MV-4-11 (cell line): Measurements from ENCODE around the gene YIF1B.

Experiments used
- DNase-seq: peaks from one replicate; lab custom pipeline; 2025; lab: John Stamatoyannopoulos, UW

Gene YIF1B

DNA sequence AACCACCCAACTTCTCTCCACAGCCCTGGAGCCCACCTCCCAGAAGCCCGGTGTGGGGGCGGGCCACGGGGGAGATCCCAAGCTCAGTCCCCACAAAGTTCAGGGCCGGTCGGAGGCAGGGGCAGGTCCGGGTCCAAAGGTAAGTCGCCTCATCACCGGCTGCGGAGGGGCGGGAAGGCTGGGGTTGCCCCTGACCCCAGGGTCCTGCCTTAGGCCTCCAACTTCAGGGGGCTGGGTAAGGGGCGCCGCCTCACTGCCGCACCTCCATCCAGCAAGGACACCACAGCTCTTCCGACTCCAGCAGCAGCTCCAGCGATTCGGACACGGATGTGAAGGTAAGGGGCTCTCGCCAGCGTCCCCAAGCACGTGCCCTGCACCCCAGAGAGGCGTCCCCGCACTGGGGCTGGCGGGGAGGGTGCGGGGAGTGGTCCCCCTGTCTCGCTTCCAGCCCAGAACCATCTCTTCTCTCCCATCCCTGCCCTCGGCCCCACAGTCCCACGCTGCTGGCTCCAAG, 11.3 kb downstream of the YIF1B start:
- DNase-seq = no peak

DNA sequence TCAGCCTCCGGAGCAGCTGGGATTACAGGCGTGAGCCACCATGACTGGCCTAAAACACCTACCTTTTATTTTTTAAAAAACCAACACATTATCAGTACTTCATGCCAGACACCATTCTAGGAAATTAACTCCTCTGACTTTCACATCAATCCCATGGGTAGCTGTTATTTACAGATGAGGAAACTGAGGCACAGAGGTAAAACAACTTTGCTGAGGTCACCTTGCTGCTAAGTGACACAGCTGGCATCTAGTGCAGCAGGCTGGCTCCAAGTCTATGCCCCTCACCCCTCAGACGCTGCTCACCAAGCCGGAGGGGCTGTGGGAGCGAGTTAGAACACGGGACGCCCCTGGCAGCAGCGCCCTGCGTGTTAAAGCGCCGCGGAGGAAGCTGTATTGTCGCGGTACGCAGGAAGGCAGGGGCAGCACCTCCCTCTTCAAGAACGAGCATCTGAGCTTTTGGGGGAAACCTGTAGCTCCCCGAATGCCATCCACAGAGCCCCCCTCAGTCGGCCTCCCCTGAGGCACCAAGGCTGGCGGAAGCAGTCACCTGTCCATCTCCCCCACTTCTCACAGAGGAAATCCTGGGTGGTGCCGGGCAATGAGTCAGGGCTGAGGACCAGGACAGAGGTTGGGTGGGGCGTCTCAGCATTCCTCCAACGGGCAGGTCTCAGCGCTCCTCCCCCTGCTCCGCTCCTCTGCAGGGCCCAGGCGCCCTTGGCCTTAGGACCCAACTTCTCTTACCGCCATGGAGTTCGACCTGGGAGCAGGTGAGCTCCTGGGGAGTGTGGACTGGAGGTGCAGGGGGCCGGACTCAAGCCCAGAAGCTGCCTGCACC, 12.0 kb downstream of the YIF1B start, which contains the start of gene C19orf33:
Gene C19orf33 (plus strand): TSS at position 735 of the 835 bp plus-strand sequence. CDS start 11 bp downstream, at position 746.
- no peak for DNase-seq

GRCh38 chr19:38298821-38299680, 16.7 kb downstream of the YIF1B start:
- no peak for DNase-seq

GRCh38 chr19:38294090-38294489, 21.7 kb downstream of the YIF1B start:
- DNase-seq = no peak

- no peak for DNase-seq
Observed at GRCh38 chr19:38293281-38293680, 22.5 kb downstream of the YIF1B start.

GRCh38 chr19:38291855-38292254, 23.9 kb downstream of the YIF1B start:
- no peak for DNase-seq

GRCh38 chr19:38290631-38291147, 25.1 kb downstream of the YIF1B start:
- peak; percentile 91 for DNase-seq

GRCh38 chr19:38289955-38290354, 25.8 kb downstream of the YIF1B start:
- no peak for DNase-seq

- no peak for DNase-seq
Observed at GRCh38 chr19:38288123-38288855, 27.5 kb downstream of the YIF1B start.

GRCh38 chr19:38287604-38288003, 28.1 kb downstream of the YIF1B start:
- DNase-seq = peak; percentile 99

DNA sequence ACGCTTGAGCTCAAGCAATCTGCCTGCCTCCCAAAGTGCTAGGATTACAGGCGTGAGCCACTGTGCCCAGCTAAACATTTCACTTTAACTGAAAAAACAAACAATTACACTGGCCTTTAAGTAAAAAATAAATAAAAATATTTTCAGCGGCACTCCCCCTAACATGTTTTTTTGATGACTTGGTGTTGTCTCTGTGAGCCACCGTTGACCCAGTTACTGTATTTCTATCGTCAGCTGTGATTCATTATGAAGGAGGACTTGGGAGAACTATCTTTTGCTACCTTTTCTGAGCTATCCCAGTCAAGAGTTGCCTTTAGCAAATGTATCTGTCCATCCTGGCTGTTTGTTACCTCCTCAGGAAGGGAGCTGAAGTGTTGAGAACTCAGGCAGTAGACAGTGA, 30.2 kb downstream of the YIF1B start:
- no peak for DNase-seq

- peak; percentile 89 for DNase-seq
Observed at GRCh38 chr19:38284422-38284821, 31.3 kb downstream of the YIF1B start.

DNA sequence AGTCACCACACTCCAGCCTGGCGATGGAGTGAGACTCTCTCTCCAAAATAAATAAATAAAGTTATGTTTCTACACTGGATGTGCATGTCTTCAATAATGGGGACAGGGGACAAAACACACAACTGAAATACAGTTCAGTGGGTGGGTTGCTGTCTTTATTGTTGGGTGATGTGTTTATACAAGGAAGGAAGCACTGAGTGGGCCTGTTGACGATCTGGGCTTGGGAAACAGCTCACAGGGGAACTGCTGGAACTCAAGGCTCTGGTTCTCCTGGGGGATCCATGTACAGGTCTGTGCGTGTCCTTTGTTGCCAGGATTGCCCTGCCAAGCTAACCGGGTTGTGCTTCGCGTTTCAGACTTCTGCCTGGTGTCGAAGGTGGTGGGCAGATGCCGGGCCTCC, 32.5 kb downstream of the YIF1B start:
- DNase-seq = no peak

DNA sequence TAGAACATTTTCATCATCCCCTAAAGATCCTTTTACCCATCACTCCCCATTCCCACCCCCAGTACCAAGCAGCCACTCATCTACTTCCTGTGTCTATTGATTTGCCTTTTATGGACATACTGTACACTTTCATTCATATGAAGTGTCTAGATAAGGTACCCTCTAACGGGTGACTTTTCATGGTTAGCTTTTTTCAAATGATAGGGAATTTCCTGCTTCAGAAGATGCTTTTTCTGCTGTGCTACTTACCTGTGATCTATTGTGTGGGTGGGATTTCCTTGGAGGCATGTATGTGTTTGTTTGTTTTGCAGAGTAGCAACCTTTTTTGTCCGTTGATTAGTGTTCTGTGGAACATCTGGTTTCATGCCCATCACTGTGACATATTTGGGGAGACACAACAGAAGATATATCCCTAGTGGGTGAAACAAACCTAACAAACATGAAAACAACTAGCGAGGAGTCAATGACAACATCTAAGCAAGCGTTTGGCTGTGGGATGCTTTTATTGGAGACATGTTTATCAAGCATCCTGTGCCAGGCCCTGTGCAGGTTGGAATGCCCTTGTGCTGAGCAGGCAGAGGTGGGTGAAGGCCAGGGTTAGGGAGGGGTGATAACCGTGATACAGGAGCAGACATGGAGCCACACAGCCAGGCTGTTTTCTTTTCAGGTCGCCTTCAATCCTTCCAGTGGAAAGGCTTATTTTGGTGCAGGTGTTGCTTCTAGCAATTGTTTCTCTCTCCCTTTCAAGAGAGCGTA, 33.8 kb downstream of the YIF1B start:
- no peak for DNase-seq

GRCh38 chr19:38280030-38280921, 35.5 kb downstream of the YIF1B start:
- DNase-seq = no peak

- DNase-seq = no peak
Observed at GRCh38 chr19:38278751-38279150, 37.0 kb downstream of the YIF1B start.

DNA sequence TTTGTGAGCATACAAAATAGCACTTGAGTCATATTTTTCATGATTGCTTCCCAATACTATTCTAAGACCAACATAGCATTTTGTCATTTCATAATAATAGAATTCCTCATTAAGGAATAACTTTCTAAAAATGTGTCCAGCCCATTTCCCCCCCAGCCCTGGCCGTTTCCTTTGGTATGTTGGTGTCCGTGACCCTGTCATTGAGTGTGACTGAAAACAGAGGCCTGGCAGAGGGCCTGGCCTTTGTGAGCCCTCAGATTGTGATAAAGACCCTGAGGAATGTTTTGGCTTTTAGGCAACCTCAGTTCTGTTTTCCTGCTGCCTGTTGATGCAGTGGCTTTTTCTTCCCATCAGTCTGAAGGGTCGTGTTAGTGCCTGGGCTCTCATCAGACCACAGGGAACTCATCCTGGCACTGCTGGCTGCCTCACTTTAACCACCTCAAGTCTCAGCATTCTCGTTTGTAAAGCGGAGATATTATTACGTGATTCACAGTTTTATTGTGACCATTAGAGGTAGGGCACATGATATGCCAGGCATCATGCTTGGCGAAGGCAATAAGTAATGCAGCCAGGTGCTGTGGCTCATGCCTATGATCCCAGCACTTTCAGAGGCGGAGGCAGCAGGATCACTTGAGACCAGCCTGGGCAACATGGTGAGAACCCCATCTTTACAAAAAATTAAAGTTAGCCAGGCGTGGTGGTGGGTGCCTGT, 37.6 kb downstream of the YIF1B start:
- DNase-seq = no peak

- DNase-seq = no peak
Observed at GRCh38 chr19:38277549-38277948, 38.2 kb downstream of the YIF1B start.

- DNase-seq = no peak
Observed at GRCh38 chr19:38276942-38277517, 38.7 kb downstream of the YIF1B start.
